ENCODE data around the gene BRMS1. TPM values are rescaled to one million over a fixed set of nuclear protein-coding genes. Genes with fewer than 3 reads are reported as not detected.
"Not testable (repeated sequence)": the region's sequence is repeated elsewhere in the genome, so short reads cannot be mapped to it uniquely, and the experiment has no call there.

Gene BRMS1
- total RNA-seq, 1 donor from 2014 or later, result 37.8 TPM

DNA sequence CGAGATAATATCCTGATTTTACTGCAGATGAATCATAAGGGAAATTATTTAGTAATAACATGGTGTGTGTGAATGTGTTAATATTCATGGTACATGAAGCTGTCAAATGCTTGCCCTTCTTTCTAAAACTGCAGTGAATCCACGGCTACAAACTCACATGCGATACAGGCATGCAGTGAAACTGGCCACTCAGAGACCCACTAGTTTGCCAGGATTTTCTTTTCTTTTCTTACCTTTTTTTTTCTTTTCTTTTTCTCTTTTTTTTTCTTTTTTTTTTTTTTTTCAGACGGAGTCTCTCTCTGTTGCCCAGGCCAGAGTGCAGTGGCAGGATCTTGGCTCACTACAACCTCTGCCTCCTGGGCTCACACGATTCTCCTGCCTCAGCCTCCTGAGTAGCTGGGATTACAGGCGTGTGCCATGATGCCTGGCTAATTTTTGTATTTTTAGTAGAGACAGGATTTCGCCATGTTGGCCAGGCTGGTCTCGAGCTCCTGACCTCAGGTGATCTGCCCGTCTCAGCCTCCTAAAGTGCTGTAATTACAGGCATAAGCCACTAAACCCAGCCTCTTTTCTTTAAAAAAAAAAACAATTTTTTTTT lies 28.9 kb upstream of the BRMS1 start:
- ATAC-seq; H3K4me3 ChIP-seq; DNase-seq; H3K36me3 ChIP-seq; intact Hi-C loops (cut with DNase I); H3K27ac ChIP-seq; H3K9me3 ChIP-seq: not testable (repeated sequence)
- peaks cover 15% of the 10 kb centered on the region for H3K4me1 ChIP-seq
- H3K27me3 ChIP-seq (ENCODE audit: low read depth), result peaks cover 31% of the 10 kb centered on the region

- no peak overlapping the region for H3K27ac ChIP-seq
- H3K27me3 ChIP-seq (ENCODE audit: low read depth), result peaks cover 31% of the 10 kb centered on the region
- ATAC-seq (no peak), DNase-seq (no peak)
- peaks cover 15% of the 10 kb centered on the region for H3K4me1 ChIP-seq
- intact Hi-C loops (cut with DNase I), result no loop called here
- H3K36me3 ChIP-seq, result no peaks in the 10 kb centered on the region
- H3K9me3 ChIP-seq, result no peaks in the 10 kb centered on the region
- H3K4me3 ChIP-seq, result no peak overlapping the region
- TF ChIP-seq, protein P1, sequence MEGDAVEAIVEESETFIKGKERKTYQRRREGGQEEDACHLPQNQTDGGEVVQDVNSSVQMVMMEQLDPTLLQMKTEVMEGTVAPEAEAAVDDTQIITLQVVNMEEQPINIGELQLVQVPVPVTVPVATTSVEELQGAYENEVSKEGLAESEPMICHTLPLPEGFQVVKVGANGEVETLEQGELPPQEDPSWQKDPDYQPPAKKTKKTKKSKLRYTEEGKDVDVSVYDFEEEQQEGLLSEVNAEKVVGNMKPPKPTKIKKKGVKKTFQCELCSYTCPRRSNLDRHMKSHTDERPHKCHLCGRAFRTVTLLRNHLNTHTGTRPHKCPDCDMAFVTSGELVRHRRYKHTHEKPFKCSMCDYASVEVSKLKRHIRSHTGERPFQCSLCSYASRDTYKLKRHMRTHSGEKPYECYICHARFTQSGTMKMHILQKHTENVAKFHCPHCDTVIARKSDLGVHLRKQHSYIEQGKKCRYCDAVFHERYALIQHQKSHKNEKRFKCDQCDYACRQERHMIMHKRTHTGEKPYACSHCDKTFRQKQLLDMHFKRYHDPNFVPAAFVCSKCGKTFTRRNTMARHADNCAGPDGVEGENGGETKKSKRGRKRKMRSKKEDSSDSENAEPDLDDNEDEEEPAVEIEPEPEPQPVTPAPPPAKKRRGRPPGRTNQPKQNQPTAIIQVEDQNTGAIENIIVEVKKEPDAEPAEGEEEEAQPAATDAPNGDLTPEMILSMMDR (IDR thresholded peaks at IDR 0.05), result no peak
Measured at GRCh38 chr11:66373265-66373664, 28.4 kb upstream of the BRMS1 start.

- intact Hi-C loops (cut with DNase I), result no loop called here
- peak; percentile 94 to 95 for ATAC-seq
Measured at GRCh38 chr11:66371627-66372415, 26.9 kb upstream of the BRMS1 start, which contains the start of gene SLC29A2. SLC29A2 (minus strand) TSS chr11:66371760; CDS start chr11:66371591, 169 bp downstream.

GRCh38 chr11:66369073-66369894 lies 24.4 kb upstream of the BRMS1 start:
- TF ChIP-seq, protein P1 (IDR thresholded peaks at IDR 0.05), result no peak
- H3K4me1 ChIP-seq, result peaks cover 15% of the 10 kb centered on the region
- H3K27ac ChIP-seq, result no peak overlapping the region
- ATAC-seq (no peak), DNase-seq (no peak)
- peaks cover 25% of the 10 kb centered on the region for H3K27me3 ChIP-seq (ENCODE audit: low read depth)
- no peaks in the 10 kb centered on the region for H3K36me3 ChIP-seq
- intact Hi-C loops (cut with DNase I), result no loop called here
- H3K9me3 ChIP-seq, result no peaks in the 10 kb centered on the region
- H3K4me3 ChIP-seq, result no peak overlapping the region

More at GRCh38 chr11:66371627-66372415, 26.9 kb upstream of the BRMS1 start, which contains the start of gene SLC29A2:
- H3K4me3 ChIP-seq, result peak within 1 kb of the TSS; percentile 77
- peaks cover 31% of the 10 kb centered on the region for H3K27me3 ChIP-seq (ENCODE audit: low read depth)
- peak within 1 kb of the TSS; percentile 76 for H3K27ac ChIP-seq
- DNase-seq, result peak; percentile 92
- H3K4me1 ChIP-seq, result peaks cover 15% of the 10 kb centered on the region
- no peaks in the 10 kb centered on the region for H3K36me3 ChIP-seq
- TF ChIP-seq, protein P1 (IDR thresholded peaks at IDR 0.05), result no peak
- H3K9me3 ChIP-seq, result no peaks in the 10 kb centered on the region

DNA sequence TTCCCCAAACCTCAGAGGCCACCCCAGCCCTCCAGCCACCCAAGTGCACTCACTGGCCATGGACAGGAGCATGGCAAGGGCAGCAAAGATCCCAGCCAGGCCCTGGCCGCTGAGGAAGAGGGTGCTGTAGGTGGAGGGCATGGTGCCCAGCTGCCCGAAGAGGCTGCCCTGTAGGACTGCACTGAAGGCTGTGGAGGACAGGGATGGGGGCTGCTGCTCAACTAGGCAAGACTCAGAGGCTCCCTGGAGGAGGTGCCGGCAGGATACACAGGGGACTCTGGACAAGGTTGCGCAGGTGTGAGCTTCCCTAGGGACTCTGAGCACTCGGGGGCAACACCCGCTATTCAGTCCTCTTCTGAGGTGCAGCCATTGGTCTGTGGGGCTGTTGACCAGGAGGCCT lies 23.6 kb upstream of the BRMS1 start:
- no peak overlapping the region for H3K27ac ChIP-seq
- H3K27me3 ChIP-seq (ENCODE audit: low read depth), result peaks cover 23% of the 10 kb centered on the region
- no peaks in the 10 kb centered on the region for H3K36me3 ChIP-seq
- intact Hi-C loops (cut with DNase I), result no loop called here
- DNase-seq, result no peak
- H3K9me3 ChIP-seq, result no peaks in the 10 kb centered on the region
- no peak for ATAC-seq
- peaks cover 20% of the 10 kb centered on the region for H3K4me1 ChIP-seq
- no peak overlapping the region for H3K4me3 ChIP-seq
- TF ChIP-seq, protein P1 (IDR thresholded peaks at IDR 0.05), result no peak
